Activated naive CD8-positive, alpha-beta T cell treated with anti-CD3 and anti-CD28 coated beads, Interleukin-2, amount 10 ng/mL, durations not matched to agents 7 days and 5 days (primary cell): Measurements from ENCODE around the gene DCLRE1B. TPM values are rescaled to one million over a fixed set of nuclear protein-coding genes. Genes with fewer than 3 reads are reported as not detected.

Experiments
- ATAC-seq: fragments of 150-1000 bp; cut with Tn5 transposase; one replicate; pipeline ENCODE4 v1.10.0; 2021; ENCODE audit warnings: low read depth, moderate library complexity
- POLR2A ChIA-PET: fragments of 350-600 bp; sonication (Branson Sonifier 250); formaldehyde crosslinking; loops from one replicate; lab custom pipeline; 2021; ENCODE audit warnings: antibody characterized with exemption; lab: Charles Lee
- DNase-seq: peaks from one replicate; pipeline ENCODE4 v3.0.0; 2021
- H3K27ac Mint-ChIP-seq: one replicate; pipeline ENCODE4 v1.8.0; 2022; ENCODE audit warnings: mild to moderate bottlenecking, mixed read lengths
- H3K27me3 Mint-ChIP-seq: one replicate; pipeline ENCODE4 v1.8.0; 2022; ENCODE audit warnings: mild to moderate bottlenecking, moderate library complexity, mixed read lengths
- H3K36me3 Mint-ChIP-seq: one replicate; pipeline ENCODE4 v1.8.0; 2021; ENCODE audit warnings: mild to moderate bottlenecking, mixed read lengths
- H3K4me1 Mint-ChIP-seq: one replicate; pipeline ENCODE4 v1.8.0; 2021; ENCODE audit warnings: mixed read lengths
- H3K4me3 Mint-ChIP-seq: one replicate; pipeline ENCODE4 v1.8.0; 2022; ENCODE audit warnings: mild to moderate bottlenecking, moderate library complexity, mixed read lengths
- H3K9me3 Mint-ChIP-seq: one replicate; pipeline ENCODE4 v1.8.0; 2021; ENCODE audit warnings: mixed read lengths
- total RNA-seq, 2 experiments: library from RNA; stranded (reverse); gene quantifications; one replicate each; pipeline ENCODE4 v1.2.3, GENCODE V29; 2021

DCLRE1B gene
- total RNA-seq, 2 experiments from 2014 or later: 13.4 to 14.3 TPM

DNA sequence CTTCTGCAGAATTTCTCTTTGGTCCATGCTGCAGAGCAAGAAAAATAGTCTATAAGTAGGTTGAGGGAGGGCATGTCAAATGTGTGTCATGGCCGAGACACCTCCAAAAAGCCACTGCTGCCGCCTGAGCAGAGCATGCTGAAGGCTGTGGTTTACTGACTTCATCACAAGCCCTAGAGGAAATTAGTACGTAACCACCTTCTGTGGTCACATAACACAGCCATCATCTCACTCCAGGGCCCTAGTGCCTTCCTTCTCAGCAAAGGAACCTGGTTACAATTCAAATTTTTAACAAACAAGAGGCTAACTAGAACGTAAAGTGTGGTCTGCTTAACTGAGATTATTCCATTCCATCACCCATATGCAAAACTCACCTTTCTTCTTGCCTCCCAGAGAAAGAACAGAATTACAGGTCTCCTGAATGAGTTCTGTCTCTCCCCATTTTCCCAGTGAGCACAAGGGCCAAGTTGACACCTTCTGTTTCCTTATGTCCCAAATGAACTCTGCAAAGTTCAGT lies 33.5 kb upstream of the DCLRE1B start, which contains the start of gene PTPN22:
Gene PTPN22, minus strand, starts transcription at position 116 of the 517 bp plus-strand sequence.
- peak; percentile 80 for ATAC-seq
- POLR2A ChIA-PET: interaction anchor here (1.0 to 1.3 kb wide), 4 partner anchors 11 to 58 kb away, joined by 3 to 14 read pairs (median 10); partner anchors contain the start of gene HIPK1

GRCh38 chr1:113872219-113872935 lies 32.7 kb upstream of the DCLRE1B start:
- no peaks in the 10 kb centered on the region for H3K9me3 Mint-ChIP-seq
- peaks cover 26% of the 10 kb centered on the region for H3K36me3 Mint-ChIP-seq
- H3K4me1 Mint-ChIP-seq: peaks cover 53% of the 10 kb centered on the region
- DNase-seq: no peak
- POLR2A ChIA-PET: interaction anchor here (0.6 to 1.3 kb wide), 7 partner anchors 12 to 113 kb away, joined by 3 to 14 read pairs (median 5); partner anchors contain the start of genes HIPK1 and RSBN1
- peak overlapping the region; percentile 88 for H3K4me3 Mint-ChIP-seq
- no peaks in the 10 kb centered on the region for H3K27me3 Mint-ChIP-seq
- peak overlapping the region; percentile 96 for H3K27ac Mint-ChIP-seq
- ATAC-seq: peak; percentile 37

More for the DNA sequence above, 33.5 kb upstream of the DCLRE1B start, which contains the start of gene PTPN22:
- Mint-ChIP-seq H3K36me3 (peaks cover 31% of the 10 kb centered on the region), H3K27ac (peak within 1 kb of the TSS; percentile 96), H3K4me1 (peaks cover 53% of the 10 kb centered on the region), H3K9me3 (no peaks in the 10 kb centered on the region), H3K4me3 (peak within 1 kb of the TSS; percentile 88), H3K27me3 (no peaks in the 10 kb centered on the region)
- DNase-seq: peak; percentile 71

DNA sequence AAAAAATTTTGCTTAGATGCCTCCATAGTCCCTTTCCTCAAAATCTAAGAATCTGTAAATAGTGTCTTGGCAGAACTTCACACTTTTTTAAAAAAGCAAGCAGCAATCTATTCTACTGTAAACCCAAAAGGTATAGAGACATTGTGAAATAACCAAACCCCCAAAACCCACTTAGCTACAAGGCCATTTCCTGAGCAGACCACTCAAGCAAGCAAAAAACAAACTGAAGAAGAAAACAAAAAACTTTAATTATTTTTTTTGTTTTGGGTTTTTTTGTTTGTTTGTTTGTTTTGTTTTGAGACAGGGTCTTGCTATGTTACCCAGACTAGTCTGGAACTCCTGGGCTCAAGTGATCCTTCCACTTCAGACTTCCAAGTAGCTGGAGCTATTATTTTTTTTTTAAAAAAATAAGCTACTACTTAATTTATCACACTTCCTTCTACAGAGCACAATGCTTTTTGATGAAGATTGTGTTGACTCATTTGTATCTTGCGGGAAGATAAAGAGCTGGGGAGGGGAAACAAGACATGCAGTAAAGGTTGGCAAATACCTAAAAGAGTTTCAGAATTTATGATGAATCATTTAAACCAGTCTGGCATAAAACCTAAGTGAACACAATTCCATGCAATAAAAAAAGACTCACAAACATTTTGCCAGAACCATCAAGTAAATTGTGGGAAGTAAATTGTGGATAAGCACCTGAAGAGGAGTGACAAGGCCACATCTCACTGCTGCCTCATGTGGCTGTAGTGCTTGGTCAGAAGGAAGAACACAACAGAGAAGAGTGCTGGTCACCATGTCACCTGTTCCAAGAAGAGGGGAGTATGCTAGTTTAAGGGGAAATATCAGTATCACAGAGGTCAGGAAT lies 30.9 kb upstream of the DCLRE1B start:
- ATAC-seq: no peak

DNA sequence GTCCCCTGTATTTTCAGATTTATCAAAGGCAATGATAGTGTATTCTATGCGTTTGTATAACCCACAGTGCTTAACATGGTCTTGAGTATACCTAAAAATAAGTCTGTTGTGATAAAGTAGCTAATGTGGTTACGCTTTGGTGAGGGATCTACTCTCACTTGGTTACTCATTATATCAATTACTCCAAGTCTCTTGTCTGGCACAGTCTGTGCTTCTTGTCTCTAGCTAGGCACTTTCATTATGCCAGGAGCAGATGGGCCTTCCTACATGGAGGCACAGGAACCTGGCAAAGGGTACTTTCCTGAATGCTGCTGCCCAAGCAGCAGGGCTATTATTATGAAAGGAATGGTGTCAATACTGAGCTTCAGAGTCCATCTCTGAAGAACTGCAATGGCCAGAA lies 29.4 kb upstream of the DCLRE1B start:
- POLR2A ChIA-PET: interaction anchor here (1.0 to 2.2 kb wide), 4 partner anchors 16 to 55 kb away, joined by 3 to 16 read pairs (median 8); partner anchors contain the start of genes AP4B1 and HIPK1

More for the DNA sequence above, 30.9 kb upstream of the DCLRE1B start:
- POLR2A ChIA-PET: interaction anchor here (0.8 to 2.2 kb wide), 4 partner anchors 24 to 56 kb away, joined by 3 to 16 read pairs (median 9); partner anchors contain the start of genes AP4B1 and HIPK1
- Mint-ChIP-seq H3K9me3 (no peaks in the 10 kb centered on the region), H3K4me1 (peaks cover 43% of the 10 kb centered on the region), H3K27me3 (no peaks in the 10 kb centered on the region), H3K36me3 (peaks cover 15% of the 10 kb centered on the region), H3K4me3 (peak overlapping the region; percentile 32), H3K27ac (peak overlapping the region; percentile 66)
- no peak for DNase-seq

GRCh38 chr1:113876176-113876575 lies 28.9 kb upstream of the DCLRE1B start:
- Mint-ChIP-seq H3K9me3 (no peaks in the 10 kb centered on the region), H3K4me3 (no peak overlapping the region), H3K4me1 (peaks cover 54% of the 10 kb centered on the region), H3K27me3 (no peaks in the 10 kb centered on the region), H3K36me3 (peaks cover 12% of the 10 kb centered on the region), H3K27ac (no peak overlapping the region)
- POLR2A ChIA-PET: interaction anchor here (1.0 to 1.2 kb wide), 2 partner anchors 16 to 21 kb away, joined by 3 read pairs; no protein-coding TSS in a partner anchor
- no peak for ATAC-seq
- no peak for DNase-seq

More for the DNA sequence above, 29.4 kb upstream of the DCLRE1B start:
- Mint-ChIP-seq H3K9me3 (no peaks in the 10 kb centered on the region), H3K27ac (no peak overlapping the region), H3K36me3 (peaks cover 14% of the 10 kb centered on the region), H3K4me1 (peaks cover 49% of the 10 kb centered on the region), H3K27me3 (no peaks in the 10 kb centered on the region), H3K4me3 (no peak overlapping the region)
- ATAC-seq (no peak), DNase-seq (no peak)

DNA sequence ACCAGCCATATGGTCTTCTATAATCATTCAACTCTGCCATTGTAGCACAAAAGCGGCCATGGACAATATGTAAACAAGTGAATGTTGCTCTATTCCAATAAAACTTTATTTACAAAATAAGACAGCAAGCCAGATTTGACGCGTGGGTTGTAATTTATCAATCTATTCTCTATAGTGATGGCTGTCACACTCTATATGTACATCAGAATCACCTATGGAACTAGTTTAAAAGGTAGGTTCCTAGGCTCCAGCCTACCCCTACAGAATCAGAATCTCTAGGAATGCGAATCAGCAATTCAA lies 25.4 kb upstream of the DCLRE1B start:
- Mint-ChIP-seq H3K27me3 (no peaks in the 10 kb centered on the region), H3K27ac (no peak overlapping the region), H3K4me1 (peaks cover 43% of the 10 kb centered on the region), H3K36me3 (peaks cover 14% of the 10 kb centered on the region), H3K9me3 (no peaks in the 10 kb centered on the region), H3K4me3 (no peak overlapping the region)
- DNase-seq: no peak
- ATAC-seq: no peak
- POLR2A ChIA-PET: interaction anchor here (0.7 to 3.7 kb wide), 4 partner anchors 9 to 51 kb away, joined by 3 to 24 read pairs (median 11); partner anchors contain the start of gene AP4B1

DNA sequence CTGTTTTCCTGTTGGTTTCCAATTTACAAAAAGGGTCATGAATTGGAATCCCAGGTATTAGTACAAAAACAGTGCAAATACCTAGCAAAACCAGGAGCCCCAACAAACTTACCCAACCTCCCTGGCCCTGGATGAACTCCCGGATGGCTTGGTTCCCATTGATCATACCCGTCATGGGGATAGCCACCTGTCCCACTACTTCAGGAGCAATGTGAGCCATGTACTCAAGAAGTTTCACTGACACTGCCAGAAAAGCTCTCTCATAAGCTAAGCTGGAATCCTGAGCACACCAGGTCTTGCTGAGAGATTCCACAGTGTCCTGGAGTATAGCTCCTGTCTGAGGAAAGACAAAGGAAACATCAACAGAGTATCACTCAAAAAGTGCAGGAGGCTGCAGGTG lies 23.5 kb upstream of the DCLRE1B start:
- H3K36me3 Mint-ChIP-seq: peaks cover 17% of the 10 kb centered on the region
- H3K27me3 Mint-ChIP-seq: no peaks in the 10 kb centered on the region

GRCh38 chr1:113886417-113887401 lies 18.4 kb upstream of the DCLRE1B start:
- DNase-seq (no peak), ATAC-seq (no peak)
- peaks cover 15% of the 10 kb centered on the region for H3K36me3 Mint-ChIP-seq
- no peak overlapping the region for H3K27ac Mint-ChIP-seq
- no peaks in the 10 kb centered on the region for H3K27me3 Mint-ChIP-seq
- H3K4me3 Mint-ChIP-seq: no peak overlapping the region
- H3K4me1 Mint-ChIP-seq: peaks cover 13% of the 10 kb centered on the region
- H3K9me3 Mint-ChIP-seq: no peaks in the 10 kb centered on the region
- POLR2A ChIA-PET: interaction anchor here (0.8 to 1.4 kb wide), 4 partner anchors 14 to 43 kb away, joined by 3 to 4 read pairs (median 4); no protein-coding TSS in a partner anchor

More for the DNA sequence above, 23.5 kb upstream of the DCLRE1B start:
- POLR2A ChIA-PET: interaction anchor here (1.4 to 3.7 kb wide), 4 partner anchors 8 to 22 kb away, joined by 4 to 24 read pairs (median 12); partner anchors contain the start of gene AP4B1
- no peak overlapping the region for H3K27ac Mint-ChIP-seq
- no peaks in the 10 kb centered on the region for H3K9me3 Mint-ChIP-seq
- H3K4me1 Mint-ChIP-seq: peaks cover 33% of the 10 kb centered on the region
- no peak overlapping the region for H3K4me3 Mint-ChIP-seq
- DNase-seq (no peak), ATAC-seq (no peak)

DNA sequence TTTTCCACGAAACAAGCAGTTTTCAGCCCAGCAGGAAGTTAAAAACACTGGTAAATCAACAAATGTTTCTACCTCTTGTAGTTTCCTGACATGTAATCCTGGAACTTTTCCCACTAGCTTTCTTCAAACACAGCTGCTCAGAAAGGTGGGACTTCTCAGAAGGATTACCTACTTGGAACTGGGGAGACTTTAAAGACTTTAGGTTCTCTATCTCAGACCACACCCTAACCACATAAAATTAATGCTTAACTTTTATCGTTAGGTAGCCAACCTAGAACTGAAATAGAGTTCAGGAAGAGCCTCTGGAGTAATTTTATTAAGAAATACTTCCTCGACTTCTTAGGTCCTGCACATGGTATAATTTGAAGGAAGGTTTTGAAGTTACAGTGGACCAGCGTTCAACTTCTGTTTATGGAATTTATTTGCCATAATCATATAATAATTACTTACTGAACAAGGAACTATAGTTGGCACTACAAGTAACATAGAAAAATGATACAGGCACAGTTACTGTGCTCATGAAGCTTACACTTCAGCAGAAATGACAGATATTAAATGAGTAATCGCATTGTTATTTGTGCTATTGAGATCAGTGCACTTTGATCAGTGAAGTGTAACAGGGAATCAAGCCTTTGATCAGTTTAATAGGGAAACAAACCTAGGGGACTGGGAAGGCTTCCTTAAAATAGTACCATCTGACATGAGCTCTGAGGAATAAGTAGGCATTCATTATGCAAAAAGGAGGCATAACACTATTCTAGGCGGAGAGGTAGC lies 17.5 kb upstream of the DCLRE1B start, which contains the start of gene BCL2L15:
Gene BCL2L15, minus strand, starts transcription at position 180 of the 774 bp plus-strand sequence. CDS start 206 bp downstream, outside the sequence.
- no peaks in the 10 kb centered on the region for H3K9me3 Mint-ChIP-seq
- H3K27ac Mint-ChIP-seq: no peak within 1 kb of the TSS
- H3K27me3 Mint-ChIP-seq: no peaks in the 10 kb centered on the region
- ATAC-seq (no peak), DNase-seq (no peak)
- H3K36me3 Mint-ChIP-seq: peaks cover 17% of the 10 kb centered on the region
- POLR2A ChIA-PET: interaction anchor here (1.3 to 1.4 kb wide), 2 partner anchors 16 to 42 kb away, joined by 4 read pairs; no protein-coding TSS in a partner anchor
- H3K4me1 Mint-ChIP-seq: peaks cover 15% of the 10 kb centered on the region
- peak within 1 kb of the TSS; percentile 11 for H3K4me3 Mint-ChIP-seq

GRCh38 chr1:113890816-113891215 lies 14.3 kb upstream of the DCLRE1B start:
- Mint-ChIP-seq H3K27ac (no peak overlapping the region), H3K36me3 (peaks cover 22% of the 10 kb centered on the region), H3K27me3 (no peaks in the 10 kb centered on the region), H3K4me3 (no peak overlapping the region), H3K4me1 (peaks cover 9% of the 10 kb centered on the region), H3K9me3 (no peaks in the 10 kb centered on the region)
- ATAC-seq (no peak), DNase-seq (no peak)
- POLR2A ChIA-PET: no interaction called here

GRCh38 chr1:113891631-113892220 lies 13.4 kb upstream of the DCLRE1B start:
- H3K4me3 Mint-ChIP-seq: no peak overlapping the region
- peaks cover 27% of the 10 kb centered on the region for H3K36me3 Mint-ChIP-seq
- no peak overlapping the region for H3K27ac Mint-ChIP-seq
- ATAC-seq: no peak
- peaks cover 9% of the 10 kb centered on the region for H3K4me1 Mint-ChIP-seq
- H3K27me3 Mint-ChIP-seq: no peaks in the 10 kb centered on the region
- POLR2A ChIA-PET: interaction anchor here (0.7 kb wide), 1 partner anchor 88 kb away, joined by 5 read pairs; no protein-coding TSS in a partner anchor
- H3K9me3 Mint-ChIP-seq: no peaks in the 10 kb centered on the region
- DNase-seq: no peak
